Islet precursor cell (in vitro differentiated cells): ENCODE results near the gene CDH16.
"Not testable (repeated sequence)": the region's sequence is repeated elsewhere in the genome, so short reads cannot be mapped to it uniquely, and the experiment has no call there.

ENCODE experiments used
- DNase-seq: peaks from one replicate; pipeline ENCODE4 v3.0.0-alpha.2; 2018

The CDH16 gene, protein sequence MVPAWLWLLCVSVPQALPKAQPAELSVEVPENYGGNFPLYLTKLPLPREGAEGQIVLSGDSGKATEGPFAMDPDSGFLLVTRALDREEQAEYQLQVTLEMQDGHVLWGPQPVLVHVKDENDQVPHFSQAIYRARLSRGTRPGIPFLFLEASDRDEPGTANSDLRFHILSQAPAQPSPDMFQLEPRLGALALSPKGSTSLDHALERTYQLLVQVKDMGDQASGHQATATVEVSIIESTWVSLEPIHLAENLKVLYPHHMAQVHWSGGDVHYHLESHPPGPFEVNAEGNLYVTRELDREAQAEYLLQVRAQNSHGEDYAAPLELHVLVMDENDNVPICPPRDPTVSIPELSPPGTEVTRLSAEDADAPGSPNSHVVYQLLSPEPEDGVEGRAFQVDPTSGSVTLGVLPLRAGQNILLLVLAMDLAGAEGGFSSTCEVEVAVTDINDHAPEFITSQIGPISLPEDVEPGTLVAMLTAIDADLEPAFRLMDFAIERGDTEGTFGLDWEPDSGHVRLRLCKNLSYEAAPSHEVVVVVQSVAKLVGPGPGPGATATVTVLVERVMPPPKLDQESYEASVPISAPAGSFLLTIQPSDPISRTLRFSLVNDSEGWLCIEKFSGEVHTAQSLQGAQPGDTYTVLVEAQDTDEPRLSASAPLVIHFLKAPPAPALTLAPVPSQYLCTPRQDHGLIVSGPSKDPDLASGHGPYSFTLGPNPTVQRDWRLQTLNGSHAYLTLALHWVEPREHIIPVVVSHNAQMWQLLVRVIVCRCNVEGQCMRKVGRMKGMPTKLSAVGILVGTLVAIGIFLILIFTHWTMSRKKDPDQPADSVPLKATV

DNA sequence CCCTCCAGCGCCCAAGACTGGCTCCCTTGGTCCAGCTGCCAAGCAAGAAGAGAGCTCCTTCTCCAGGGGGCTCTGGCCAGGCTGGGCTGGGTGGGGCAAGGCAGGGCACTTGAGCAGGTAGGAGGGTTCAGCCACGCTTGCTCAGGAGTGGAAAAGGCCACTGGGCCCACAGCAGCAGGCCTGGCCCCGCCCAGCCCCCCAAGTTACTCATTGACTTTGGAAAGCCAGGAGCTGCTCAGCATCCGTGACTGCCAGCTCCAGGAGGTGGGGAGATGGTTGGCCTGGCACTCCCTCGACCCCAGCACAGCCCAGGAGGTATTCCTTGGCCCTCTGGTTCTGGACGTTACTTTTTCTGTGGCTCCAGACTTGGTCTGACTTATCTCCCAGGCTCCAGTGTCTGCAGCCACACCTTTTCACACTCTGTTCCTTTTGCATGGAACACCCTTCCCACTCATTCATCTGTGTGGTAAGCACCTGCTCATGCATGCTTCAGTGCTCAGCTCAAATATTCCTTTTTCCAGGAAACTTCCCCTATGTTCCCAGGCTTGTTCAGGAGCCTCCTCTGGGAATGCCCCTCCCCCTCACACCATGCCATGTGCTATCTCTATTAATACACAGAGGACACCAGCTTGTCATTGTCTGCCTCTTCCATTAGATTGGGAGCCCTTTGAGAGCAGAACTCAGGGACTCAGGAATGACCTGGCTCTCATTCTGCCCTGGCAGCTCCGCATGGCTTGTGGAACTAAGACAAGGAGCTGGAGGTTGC is at the start of gene CDH16:
CDH16 (minus strand) TSS at position 83 of the 766 bp plus-strand sequence. CDS start 820 bp downstream, outside the sequence.
- no peak for DNase-seq

DNA sequence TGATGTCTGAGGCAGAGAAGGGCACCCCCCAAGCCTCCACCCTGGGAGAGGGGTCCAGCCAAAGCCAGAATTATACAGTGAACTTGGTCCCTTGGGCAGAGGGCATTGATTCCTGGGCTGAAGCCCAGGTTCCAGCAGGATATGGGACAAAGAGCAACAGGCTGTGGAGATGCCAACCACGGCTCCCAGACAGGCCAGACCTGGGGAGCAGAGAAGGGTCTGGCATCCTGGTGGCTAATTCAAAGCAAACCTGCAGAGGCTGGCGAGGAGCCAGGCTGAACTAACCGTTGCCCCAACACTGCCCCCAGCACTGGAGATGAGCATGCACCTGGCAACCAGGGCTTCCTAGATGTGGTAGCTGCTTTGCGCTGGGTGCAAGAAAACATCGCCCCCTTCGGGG is 45.4 kb upstream of the CDH16 start:
- DNase-seq = no peak

DNA sequence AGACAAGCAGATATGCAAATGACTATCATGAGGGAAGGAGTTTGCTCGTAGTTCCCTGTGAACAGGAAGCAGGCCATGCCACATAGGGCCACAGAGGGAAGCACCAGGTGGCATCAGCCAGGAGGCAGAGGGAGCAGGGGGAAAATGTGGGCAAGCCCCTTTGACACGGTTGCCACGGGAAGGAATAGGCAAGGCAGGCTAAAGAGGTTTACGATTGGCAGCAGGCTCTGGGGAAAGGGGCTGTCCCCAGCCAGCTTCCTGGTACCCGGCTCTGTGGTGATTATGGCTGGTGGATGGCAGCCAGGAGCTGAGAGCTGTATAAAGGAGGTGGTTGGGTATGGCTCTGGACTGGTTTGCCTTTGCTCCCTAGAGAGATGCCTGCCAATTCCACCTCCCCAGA is 43.2 kb upstream of the CDH16 start:
- DNase-seq = no peak

DNA sequence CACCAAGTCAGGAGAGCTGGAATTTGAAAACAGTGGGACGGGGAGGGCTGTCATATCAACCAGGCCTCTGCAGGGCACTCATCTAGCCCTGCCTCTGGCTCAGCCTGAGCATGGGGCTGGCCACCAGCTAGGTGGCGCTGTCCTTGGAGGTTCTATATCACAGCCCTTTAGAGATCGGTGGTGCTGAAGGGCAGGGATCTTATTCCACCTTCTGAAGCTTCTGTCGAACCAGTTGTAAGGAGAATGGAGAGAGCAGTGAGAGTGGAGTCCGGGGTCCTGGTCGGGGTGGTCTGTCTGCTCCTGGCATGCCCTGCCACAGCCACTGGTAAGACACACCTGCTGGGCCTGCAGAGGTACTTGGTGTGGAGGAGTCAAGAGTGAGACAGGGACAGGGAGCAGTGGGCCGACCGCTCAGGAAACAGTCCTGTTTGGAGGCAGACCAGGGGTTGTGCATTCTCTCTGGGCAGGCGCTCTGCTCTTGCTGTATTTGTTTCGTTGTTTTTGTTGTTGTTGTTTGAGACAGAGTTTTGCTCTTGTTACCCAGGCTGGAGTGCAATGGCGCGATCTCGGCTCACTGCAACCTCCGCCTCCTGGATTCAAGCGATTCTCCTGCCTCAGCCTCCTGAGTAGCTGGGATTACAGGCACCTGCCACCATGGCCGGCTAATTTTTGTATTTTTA is 42.5 kb upstream of the CDH16 start, which contains the start of gene CES3:
CES3 (plus strand) TSS at position 202 of the 680 bp plus-strand sequence; CDS start at position 244, 42 bp downstream.
- DNase-seq = peak; percentile 93

DNA sequence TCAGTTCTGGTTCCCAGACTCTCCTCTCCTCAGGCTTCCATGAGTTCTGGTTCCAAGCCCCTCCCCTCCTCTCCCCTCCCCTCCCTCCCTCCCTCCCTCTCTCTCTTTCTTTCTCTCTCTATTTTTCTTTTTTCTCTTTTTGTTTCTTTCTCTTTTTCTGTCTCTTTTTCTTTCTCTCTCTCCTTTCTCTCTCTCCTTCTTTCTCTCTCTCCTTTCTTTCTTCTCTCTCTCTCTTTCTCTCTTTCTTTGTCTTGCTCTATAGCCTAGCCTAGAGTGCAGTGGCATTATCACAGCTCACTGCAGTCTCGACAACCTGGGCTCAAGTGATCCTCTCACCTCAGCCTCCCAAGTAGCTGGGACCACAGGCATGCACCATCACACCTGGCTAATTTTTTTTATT is 41.6 kb upstream of the CDH16 start:
- DNase-seq = no peak

DNA sequence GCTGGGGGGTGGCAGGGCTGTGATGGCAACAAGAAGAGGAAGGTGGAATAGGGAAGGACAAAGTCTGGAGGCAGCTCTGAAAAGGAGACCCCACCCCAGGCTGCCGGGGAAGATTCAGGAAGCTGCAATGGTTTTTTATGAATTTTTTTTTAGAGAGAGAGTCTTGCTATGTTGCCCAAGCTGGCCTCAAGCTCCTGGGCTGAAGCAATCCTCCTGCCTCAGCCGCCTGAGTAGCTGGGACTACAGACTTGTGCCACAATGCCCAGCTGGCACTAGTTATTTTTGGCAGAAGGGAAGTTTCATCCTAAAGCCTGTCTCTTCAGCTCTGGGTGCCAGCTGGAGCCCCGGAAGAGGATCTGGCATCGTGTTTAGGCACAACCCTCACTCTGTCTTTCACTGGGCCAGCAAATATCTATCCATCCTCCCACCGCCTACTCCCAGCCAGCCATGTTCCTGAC is 41.0 kb upstream of the CDH16 start:
- DNase-seq = no peak

DNA sequence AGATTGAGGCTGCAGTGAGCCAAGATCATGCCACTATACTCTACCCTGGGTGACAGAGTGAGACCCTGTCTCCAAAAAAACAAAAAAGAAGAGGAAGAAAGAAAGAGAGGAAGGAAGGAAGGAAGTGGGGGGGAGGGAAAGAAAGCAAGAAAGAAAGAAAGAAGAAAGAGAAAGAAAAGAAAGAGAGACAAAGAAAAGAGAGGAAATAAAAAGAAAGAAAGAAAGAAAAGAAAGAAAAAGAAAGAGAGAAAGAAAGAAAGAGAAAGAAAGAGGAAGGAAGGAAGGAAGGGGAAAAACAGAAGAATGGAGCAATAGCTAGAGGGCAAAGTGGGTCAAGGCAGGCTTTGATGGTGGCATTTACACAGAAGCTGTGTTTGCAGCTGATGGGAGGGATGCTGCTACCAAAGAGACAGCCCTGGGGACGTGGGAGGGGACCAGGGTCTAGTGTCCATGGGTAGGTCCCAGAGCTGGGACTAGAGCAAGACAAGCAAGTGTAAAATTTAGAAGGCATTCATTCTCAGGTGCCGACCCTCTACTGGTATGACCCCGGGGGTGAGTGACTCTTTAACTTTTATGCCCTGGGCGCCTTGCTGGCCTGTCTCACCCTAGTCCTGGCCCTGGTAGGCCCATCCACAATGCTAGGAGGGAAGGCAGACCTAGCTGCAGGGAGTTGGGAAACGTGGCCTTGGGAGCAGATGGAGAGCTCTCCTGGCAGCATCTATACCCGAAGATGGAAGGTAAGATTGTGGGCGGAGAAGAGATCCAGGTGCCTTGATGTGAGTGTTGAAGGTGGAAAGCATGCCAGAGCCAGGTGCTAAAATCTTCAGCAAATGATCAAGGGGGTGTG is 40.4 kb upstream of the CDH16 start:
- DNase-seq = no peak

DNA sequence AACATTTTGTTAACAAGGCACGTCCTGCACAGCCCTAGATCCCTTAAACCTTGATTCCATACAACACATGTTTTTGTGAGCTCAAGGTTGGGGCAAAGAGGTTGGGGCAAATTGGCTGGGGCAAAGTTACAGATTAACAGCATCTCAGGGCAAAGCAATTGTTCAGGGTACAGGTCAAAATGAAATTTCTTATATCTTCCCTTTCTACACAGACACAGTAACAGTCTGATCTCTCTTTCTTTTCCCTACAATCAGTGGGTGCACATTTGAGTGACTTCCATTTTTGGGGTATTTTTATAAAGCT is 37.4 kb upstream of the CDH16 start:
- not testable (repeated sequence) for DNase-seq

DNA sequence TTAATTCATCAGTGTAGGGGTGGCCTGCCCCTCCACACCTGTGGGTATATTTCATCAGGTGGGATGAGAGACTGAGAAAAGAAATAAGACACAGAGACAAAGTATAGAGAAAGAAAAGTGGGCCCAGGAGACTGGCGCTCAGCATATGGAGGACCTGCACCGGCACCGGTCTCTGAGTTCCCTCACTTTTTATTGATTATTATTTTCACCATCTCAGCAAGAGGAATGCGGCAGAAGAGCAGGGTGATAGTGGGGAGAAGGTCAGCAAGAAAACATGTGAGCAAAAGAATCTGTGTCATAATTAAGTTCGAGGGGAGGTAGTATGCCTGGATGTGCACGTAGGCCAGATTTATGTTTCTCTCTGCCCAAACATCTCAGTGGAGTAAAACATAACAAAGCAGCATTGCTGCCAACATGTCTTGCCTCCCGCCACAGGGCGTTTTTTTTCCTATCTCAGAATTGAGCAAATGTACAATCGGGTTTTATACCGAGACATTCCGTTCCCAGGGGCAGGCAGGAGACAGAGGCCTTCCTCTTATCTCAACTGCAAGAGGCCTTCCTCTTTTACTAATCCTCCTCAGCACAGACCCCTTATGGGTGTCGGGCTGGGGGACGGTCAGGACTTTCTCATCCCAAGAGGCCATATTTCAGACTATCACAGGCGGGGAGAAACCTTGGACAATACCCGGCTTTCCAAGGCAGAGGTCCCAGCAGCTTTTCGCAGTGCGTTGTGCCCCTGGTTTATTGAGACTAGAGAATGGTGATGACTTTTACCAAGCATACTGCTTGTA is 36.9 kb upstream of the CDH16 start:
- not testable (repeated sequence) for DNase-seq

DNA sequence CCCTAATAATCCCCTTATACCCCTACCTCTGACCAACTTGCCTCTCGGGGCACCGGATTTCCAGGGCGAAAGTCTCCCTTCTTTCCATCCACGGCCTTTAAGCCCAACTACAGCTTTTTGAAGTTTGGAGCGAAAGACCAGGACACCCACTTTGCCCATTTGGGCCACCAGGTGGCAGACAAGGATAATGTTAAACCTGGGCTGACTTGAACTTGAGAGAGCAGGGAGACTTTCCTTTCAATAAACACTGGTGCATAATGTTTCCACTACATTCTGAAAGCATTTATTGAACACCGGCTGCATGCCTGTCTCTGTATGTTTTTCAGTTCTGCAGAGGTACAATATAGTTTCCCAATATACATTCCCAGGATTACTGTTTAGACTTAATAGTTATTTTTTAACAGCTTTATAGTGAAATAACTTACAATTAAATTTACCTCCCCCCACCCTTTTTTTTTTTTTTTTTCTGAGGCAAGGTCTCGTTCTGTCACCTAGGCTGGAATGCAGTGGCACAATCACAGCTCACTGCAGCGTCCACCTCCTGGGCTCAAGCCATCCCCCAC is 35.5 kb upstream of the CDH16 start:
- DNase-seq = peak; percentile 86

DNA sequence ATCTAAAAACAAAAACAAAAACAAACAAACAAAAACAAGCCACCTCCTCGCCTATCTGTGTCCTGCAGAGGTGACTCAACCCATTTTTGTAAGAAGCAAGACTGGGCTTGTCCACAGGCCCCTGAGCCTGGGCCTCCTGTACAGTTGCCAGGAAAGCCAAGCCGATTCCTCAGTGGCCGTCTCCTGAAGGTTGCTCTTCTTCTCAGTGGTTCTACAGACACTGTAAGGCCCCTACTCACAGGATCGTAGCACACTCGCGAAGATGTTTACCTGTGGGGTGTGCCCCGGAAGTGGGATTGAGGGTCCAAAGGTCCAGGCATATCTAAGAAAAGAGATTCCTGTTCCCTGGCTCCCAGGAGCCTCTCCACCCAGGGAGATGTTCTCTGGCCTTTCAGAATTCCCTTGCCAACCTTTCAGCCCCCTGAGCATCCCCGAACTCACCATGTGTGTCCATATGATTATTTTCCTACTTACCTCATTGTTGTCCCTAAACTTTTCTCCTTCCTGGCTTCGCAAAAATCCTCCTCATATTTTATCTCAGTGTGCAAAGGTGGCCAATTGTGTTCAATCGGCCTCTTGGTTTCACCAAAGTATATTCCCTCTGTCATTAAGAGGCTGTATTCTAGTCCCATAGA is 34.9 kb upstream of the CDH16 start:
- DNase-seq = no peak

DNA sequence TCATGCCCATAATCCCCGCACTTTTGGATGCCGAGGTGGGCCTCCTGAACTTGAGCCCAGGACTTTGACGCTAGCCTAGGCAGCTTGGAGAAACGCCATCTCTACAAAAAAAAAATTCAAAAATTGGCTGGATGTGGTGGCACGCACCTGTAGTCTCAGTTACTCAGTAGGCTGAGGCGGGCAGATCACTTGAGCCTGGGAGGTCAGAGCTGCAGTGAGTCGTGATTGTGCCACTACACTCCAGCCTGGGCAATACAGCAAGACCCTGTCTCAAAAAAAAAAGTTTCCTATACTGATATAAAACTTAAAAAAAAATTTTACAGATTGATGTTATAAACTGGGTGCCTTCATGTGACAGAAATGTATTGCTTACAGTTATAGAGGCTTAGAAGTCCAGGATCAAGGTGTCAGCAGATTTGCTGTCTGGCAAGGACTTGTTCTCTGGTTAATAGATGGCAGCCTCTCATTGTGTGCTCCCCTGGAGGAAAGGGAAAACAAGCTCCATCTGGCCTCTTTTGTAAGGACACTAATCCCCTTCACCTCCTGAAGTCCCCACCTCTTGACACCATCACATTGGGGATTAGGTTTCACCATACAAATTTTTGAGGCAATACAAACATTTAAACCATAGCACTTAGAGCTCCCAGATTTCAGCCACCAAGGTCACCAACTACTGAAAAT is 33.9 kb upstream of the CDH16 start:
- DNase-seq = no peak

DNA sequence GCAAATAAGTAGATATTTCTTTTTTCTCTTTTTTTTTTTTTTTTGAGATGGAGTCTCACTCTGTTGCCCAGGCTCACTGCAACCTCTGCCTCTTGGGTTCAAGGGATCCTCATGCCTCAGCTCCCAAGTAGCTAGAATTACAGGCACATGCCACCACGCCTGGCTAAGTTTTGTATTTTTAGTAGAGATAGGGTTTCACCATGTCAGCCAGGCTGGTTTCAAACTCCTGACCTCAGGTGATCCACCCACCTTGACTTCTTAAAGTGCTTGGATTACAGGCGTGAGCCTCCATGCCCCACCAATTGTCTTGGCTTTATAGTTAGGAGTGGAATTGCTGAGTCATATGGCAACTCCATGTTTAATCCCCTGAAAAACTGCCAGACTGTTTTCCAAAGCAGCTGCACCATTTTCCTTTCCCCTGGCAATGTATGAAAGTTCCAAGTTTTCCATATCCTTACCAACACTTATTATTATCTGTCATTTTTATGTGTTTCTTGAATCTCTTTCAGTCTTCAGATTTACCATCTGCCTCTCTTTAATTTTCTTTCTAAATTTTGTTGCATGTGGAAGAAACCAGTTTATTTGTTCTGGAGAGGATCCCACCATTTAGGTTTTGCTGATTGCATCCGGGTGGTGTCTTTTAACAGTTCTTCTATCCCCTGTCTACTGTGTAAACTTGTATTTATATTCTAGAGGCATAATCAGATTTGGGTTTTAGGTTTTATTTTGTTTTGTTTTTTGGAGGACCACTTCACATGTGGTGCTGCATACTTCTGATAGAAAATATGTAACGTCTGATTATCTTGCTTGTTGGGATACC is 32.5 kb upstream of the CDH16 start:
- no peak for DNase-seq

DNA sequence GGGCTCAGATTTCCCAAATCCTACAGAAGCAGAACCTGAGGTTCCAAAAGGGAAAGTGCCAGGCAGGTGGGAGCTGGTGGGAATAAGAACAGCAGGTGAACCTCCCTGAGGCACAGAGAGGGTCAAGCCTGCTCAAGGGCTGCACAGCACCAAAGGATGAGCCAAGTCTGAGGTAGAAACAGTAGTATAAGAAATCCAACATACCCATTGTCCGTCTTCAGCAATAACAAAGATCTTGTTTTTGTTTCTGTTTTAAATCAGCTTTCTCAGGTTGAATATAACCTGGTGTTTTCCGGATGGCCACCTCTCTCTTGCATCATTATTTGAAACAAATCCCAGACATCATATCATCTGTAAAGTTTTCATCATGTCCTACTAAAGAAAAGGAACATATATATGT is 31.8 kb upstream of the CDH16 start:
- DNase-seq = no peak

DNA sequence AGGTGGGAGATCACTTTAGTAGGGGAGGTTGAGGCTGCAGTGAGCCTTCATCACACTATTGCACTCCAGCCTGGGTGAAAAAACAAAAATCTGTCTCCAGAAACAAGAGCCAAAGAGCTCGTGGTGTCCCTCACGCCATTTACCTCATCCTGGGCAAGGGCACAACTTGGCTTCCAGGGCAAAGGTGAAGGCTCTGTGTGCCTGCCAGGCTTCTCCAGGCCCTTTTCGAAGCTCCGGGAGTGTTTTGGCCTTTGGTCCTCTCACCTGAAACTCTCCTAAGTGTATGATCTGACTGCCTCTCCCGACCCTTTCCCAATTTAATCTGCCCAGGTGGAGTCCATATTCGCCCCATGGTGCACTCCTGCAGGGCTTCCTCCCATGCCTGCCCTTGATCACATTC is 30.8 kb upstream of the CDH16 start:
- no peak for DNase-seq

DNA sequence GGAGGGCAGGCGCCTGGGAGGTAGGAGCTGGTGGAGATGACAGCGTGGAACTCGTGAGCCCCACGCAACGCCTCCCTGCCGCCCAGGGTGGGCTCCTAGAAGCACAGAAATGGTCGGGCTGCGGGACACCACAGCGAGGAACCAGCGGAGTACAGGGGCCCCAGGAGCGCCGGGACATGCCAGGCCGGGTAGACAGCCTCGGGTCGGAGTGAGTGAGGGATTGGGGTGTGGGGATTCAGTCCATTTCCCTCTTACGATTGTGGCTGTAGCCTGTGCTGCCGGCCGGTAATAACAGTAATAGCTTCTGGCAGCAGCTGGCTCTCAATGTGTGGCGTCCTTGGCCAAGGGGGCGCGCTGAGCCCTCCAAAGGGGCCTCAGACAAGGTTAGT is 30.1 kb upstream of the CDH16 start:
- DNase-seq = no peak

DNA sequence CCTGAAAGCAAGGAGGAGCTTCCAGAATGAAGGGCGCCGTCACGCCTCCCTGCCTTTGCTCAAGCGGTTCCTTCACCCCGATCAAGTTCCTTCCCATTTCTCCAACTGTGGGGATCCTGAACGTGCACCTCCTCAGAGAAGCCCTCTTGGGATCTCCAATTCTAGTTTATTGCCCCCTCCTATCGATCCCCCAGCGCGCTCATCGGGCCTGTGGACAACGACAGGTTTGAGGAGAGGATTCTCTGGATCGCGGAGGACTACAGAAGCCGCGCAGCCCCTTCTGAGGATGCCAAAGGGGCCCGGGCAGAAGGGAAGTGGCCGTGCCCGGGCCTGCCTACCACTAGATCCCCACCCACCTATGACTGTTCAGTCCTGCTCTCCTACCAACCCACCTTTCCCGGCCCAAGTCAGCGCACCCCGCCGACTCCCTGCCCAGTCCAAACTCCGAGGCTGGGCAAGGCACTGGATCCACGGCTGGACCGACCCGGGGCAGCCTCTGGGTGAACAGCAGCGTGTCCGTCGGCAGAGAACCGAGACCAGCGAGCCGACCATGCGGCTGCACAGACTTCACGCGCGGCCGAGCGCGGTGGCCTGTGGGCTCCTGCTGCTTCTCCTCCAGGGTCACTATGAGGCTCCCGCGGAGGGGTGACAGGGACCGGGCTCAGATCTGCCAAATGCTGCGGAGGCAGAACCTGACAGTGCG is 29.6 kb upstream of the CDH16 start:
- no peak for DNase-seq
